RWPE1 (cell line): ENCODE results near the gene SLC5A10.

Source experiments
- CTCF ChIA-PET: fragments of 350-600 bp; sonication (Branson Sonifier 250); formaldehyde crosslinking; extraction: SDS; loops from one replicate; lab custom pipeline; 2021; lab: Yijun Ruan, JAX
- POLR2A ChIA-PET: fragments of 400-600 bp; formaldehyde crosslinking; extraction: SDS; loops from one replicate; lab custom pipeline; 2020; ENCODE audit warnings: antibody characterized with exemption; ENCODE audit not compliant: low non-redundant PET; lab: Yijun Ruan, JAX
- DNase-seq: peaks from one replicate; pipeline ENCODE4 v3.0.0; 2012; ENCODE audit warnings: low spot score
- H3K27ac ChIP-seq: fragments of 450-650 bp; 2 replicates; pipeline ENCODE4 v1.5.1; 2017
- CTCF ChIP-seq: fragments of 450-650 bp; conservative IDR thresholded peaks from 2 replicates; pipeline ENCODE4 v1.5.1; 2017; ENCODE audit warnings: low read depth, mild to moderate bottlenecking

Gene SLC5A10

GRCh38 chr17:18967916-18968315 lies 16.0 kb downstream of the SLC5A10 start:
- ChIA-PET POLR2A (no interaction called here), CTCF (no interaction called here)
- peak; percentile 69 for DNase-seq
- H3K27ac ChIP-seq: peak overlapping the region; percentile 86
- no peak for TF ChIP-seq CTCF

GRCh38 chr17:18968345-18968744 lies 16.4 kb downstream of the SLC5A10 start:
- CTCF ChIA-PET: no interaction called here
- POLR2A ChIA-PET: no interaction called here
- no peak for TF ChIP-seq CTCF
- DNase-seq: no peak
- H3K27ac ChIP-seq: peak overlapping the region; percentile 86

GRCh38 chr17:18968945-18969887 lies 17.3 kb downstream of the SLC5A10 start:
- H3K27ac ChIP-seq: peak overlapping the region; percentile 86
- DNase-seq: peak; percentile 73
- no peak for TF ChIP-seq CTCF
- POLR2A ChIA-PET: interaction anchor here (0.6 kb wide), 1 partner anchor 23 kb away, joined by 3 read pairs; no protein-coding TSS in a partner anchor
- CTCF ChIA-PET: interaction anchor here (1.3 kb wide), 1 partner anchor 8 kb away, joined by 10 read pairs; no protein-coding TSS in a partner anchor

- peak overlapping the region; percentile 86 for H3K27ac ChIP-seq
- ChIA-PET POLR2A (no interaction called here), CTCF (interaction anchor here (1.3 to 1.4 kb wide), 2 partner anchors 10 kb away, joined by 5 to 10 read pairs; no protein-coding TSS in a partner anchor)
- TF ChIP-seq CTCF: no peak
- no peak for DNase-seq
Measured at GRCh38 chr17:18970582-18971480, 18.9 kb downstream of the SLC5A10 start.

- no peak for DNase-seq
- TF ChIP-seq CTCF: no peak
- ChIA-PET POLR2A (no interaction called here), CTCF (interaction anchor here (1.4 kb wide), 1 partner anchor 11 kb away, joined by 5 read pairs; no protein-coding TSS in a partner anchor)
- peak overlapping the region; percentile 86 for H3K27ac ChIP-seq
Measured at GRCh38 chr17:18971801-18972200, 19.8 kb downstream of the SLC5A10 start.
